T-helper 9 cell (primary cell): ENCODE data around the gene EFCAB11.

Experiments
- DNase-seq: peaks from one replicate; pipeline ENCODE4 v3.0.0-alpha.2; 2020

The EFCAB11 gene

GRCh38 chr14:89811954-89812575 lies 142.5 kb downstream of the EFCAB11 start:
- no peak for DNase-seq

DNA sequence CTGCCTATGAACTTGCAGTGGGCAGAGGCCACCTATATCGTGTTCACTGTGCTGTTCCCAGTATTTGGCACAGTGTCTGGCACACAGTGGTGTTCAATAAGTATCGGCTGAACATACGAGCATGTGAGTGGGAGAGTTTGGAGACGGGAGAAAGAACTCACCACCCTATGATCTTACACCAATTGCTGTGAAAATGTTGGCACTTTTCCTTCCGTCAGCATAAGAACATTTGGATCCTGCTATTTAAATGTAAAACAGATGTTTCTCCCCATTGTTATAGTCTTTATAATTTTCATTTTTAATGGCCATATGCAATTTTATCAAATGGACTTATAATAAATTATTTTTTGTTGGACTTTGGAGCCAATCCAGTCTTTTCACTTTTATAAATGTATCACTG lies 144.4 kb downstream of the EFCAB11 start:
- no peak for DNase-seq

DNA sequence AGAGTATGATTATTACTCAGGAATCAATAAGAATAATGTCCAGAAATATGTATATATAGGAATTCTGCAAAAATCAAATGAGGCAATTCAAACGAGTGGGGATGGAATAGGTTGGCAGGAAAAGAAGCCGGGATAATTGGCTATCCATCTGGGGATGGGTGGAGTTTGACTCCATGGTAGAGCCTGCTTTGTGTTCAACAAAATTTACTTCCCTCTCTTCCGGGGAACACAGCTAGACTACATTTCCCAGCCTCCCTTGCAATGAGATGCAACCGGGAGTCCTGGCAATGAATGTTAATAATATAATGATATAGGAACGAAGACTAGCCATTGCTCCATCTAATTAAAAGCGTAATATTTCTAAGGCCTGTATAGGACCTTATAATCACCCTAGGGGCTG lies 146.6 kb downstream of the EFCAB11 start:
- no peak for DNase-seq

DNA sequence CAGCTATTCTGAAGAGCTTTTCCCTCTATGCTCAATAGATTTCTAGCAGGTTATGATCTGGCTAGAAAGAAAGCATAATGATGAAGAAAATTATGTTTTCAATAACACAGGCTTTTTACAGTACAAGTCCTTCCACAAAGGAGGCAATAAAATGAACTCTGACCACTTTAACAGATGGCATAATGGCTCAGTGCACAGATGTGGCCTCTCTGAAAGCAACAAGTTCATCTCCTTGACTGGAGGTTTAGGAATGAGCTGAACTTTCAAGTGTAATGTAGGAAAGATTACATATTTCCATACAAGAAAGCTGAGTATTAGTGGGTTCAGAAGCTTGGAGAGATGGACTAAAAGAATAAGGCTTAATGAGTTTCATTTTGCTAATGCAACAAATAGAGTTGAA lies 147.4 kb downstream of the EFCAB11 start:
- no peak for DNase-seq

DNA sequence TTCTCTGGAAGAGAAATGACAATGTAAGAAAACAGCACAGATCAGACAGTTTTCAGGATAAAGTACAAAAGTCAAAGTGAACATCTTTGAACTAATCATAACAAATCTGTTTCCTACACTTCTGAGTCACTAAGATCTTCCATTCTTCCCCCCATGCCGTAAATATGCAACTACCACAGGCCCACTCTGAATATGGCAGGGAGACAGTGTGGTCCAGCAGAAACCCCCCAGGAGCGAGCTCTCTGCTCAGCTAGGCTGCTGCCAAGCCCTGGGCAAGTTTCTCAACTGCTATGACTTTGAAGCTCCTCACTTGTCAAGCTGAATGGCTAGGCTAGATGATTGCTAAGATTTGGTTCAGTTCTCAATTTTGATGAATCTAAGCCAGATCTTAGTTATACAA lies 148.1 kb downstream of the EFCAB11 start:
- no peak for DNase-seq

- no peak for DNase-seq
Measured at GRCh38 chr14:89805501-89805900, 149.0 kb downstream of the EFCAB11 start.

DNA sequence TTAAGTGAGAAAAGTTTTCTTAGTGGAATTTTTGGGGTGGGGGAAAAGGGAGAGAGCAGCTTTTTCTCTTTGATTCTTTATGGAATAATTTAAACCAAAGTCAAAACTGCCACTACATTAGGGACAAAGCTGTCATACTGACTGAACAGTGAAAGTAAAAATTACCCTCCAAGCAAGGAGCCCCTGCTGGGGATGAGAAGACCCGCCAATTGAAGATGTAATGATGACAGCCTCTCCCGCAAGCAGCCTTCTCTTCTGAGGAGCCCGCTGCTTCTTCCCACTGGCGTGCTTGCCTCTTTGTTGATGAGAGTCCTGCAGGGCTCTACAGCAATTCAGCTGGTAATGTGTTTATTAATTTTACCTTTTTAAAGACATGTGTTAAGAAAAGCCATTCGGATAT lies 151.0 kb downstream of the EFCAB11 start:
- no peak for DNase-seq

DNA sequence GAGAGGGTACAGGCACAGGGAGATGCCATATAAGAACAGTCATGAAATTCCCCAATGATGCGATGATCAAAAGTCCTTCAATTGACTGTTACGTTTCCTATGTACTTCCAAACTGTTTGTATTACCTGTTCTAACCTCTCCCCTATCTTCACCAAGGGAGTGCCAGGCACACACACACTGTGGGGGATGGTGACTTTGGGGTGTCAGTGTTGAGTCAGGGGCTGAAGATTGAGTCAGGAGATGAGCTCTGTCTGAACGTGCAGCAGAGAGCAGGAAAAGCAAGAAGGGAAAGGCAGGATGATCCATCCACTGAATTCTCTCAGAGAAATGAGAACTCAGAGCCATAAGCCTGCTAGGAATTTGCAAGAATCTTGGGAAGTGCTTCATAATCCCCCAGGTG lies 153.4 kb downstream of the EFCAB11 start:
- DNase-seq = no peak

- DNase-seq = no peak
Measured at GRCh38 chr14:89798212-89798773, 156.2 kb downstream of the EFCAB11 start.

DNA sequence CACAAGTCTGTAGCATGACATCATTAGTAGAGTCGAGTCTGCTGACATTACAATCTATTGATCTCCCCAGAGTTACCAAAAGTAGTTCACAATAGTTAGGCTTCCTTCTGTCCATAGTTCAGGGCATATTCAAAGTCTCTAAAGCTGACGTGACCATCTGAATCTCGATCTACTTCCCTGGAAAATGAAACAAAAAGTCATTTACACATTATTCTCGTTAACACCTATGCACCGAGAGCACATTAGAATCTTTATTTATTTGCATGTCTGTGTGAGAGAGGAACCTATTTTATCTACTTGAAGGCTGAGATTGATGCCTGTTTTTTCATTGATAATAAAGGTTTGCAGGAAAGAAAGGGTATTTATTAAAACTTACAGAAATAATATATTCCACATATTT lies 157.4 kb downstream of the EFCAB11 start:
- no peak for DNase-seq

DNA sequence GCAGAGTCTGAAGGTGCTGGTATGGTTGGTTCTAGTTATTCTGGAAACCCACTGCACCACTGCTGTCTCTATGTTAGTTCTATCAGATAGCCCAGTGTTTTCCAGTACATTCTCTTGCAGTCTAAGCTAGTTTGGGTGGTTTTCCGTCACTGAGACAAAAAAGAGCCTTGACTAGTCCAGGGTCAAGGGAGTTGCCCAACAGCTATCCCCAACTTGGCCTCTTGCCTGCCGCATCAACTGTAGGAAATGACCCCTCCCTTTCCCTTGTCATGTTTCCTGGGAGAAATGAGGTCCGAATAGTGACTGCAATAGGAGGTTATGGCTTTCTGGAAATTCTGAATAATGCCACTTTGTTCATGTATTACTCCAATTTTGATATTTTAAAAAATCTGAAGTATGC lies 160.4 kb downstream of the EFCAB11 start:
- DNase-seq = no peak

GRCh38 chr14:89793367-89793716 lies 161.2 kb downstream of the EFCAB11 start:
- no peak for DNase-seq

GRCh38 chr14:89792489-89793366 lies 161.8 kb downstream of the EFCAB11 start:
- DNase-seq = no peak

- DNase-seq = no peak
Measured at GRCh38 chr14:89787525-89787924, 167.0 kb downstream of the EFCAB11 start.

GRCh38 chr14:89781046-89781445 lies 173.5 kb downstream of the EFCAB11 start:
- DNase-seq = no peak

GRCh38 chr14:89779707-89780106 lies 174.8 kb downstream of the EFCAB11 start:
- no peak for DNase-seq

DNA sequence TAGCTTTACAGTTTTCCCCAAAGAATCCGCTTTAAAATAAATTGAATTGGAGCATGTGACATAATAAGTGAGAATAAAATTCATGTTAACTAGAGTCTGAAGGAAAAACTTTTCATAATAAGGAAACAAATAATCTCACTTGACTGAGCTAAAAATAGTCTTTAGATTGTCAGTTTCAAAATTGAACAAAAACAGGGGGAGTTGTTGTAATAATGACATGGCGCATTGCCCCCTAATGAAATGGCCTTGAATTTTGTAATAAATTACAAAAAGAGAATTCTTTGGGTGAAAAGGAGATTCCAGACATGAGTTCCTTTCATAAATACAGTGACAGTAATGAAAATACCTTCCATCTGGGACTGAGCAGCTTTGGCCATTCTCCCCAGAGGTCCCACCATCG lies 178.6 kb downstream of the EFCAB11 start:
- DNase-seq = no peak

- DNase-seq = no peak
Measured at GRCh38 chr14:89775151-89775550, 179.4 kb downstream of the EFCAB11 start.

DNA sequence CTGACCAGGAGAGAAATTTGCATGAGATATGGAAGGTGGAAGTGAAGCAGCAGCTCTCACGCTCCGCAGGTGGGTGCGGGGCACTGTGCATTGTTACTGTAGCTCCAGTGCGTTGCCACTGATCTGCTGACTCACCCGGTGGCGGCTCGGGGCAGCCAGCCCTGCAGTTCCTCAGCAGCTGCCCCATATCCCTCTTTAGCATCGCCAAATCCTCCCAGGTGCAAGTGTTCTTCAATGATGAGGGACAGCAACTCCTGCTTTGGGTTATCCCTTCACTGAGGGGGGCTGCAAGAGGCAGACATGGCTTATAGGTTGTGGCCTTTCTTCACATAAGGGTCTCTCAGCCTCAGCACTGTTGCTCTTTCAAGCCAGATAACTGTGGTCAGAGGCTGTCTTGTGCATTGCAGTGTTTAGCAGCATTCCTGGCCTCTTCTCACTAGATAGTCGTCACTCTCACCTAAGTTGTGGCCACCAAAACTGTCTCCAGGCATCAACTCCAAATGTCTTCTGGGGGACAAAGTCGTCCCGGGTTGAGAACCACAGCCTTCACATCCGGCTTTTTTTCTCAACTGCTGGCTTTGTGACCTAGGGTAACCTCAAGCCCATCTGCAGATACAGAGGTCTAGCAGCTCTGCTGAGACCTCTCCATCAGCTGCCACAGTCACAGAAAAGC lies 180.8 kb downstream of the EFCAB11 start:
- peak; percentile 21 for DNase-seq

GRCh38 chr14:89773151-89773550 lies 181.4 kb downstream of the EFCAB11 start:
- no peak for DNase-seq

DNA sequence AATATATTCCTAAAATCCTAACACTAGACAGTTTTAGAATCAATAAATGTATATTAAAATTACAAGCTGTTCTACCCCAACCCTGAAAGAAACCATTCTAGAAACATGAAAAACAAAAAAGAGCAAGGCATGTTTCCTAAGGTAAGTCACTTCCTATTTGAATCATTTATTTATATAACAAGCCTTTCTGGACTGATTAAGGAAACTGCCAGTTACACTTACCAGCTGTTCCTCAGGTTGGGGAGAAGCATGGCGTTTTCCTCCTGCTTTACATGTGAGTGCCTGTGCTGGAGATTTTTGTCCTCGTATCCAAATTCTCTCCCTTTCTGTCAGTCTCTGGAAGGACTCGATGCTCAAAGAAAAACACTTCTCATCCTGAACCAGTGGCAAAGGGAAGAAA lies 183.3 kb downstream of the EFCAB11 start:
- DNase-seq = no peak

GRCh38 chr14:89767861-89768268 lies 186.7 kb downstream of the EFCAB11 start:
- DNase-seq = peak; percentile 34

DNA sequence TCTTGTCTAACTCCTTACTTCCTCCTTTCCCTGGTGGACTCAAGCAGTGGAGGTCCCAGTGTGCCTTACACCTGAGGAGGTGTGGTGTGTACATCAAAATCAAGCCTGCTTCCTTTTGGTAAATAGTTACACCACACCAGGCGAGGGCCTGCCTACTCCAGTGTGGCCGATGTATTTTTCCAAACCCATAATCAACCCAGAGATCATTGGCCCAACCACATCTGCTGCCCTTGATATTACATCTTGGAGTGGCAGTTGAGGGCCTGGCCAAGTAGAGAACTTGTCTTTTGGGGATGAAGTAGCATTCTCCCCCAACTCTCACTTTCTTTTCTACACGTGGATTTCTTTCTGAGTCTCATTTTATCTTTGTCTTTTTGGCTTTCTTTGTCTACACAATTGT lies 187.4 kb downstream of the EFCAB11 start:
- no peak for DNase-seq

DNA sequence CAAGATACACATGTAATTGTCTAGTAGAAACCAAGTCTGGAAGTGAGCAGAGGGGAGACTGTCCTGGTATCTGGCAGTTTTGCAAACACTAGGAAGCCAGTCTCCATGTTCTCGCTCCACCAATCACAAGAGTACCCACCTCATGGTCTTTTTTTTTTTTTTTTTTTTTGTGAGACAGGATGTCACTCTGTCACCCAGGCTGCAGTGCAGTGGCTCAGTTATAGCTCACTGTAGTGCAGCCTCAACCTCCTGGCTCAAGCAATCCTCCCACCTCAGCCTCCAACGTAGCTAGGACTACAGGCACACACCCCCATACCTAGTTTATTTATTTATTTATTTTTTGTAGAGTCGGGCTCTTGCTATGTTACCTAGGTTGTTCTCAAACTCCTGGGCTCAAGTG lies 189.2 kb downstream of the EFCAB11 start:
- no peak for DNase-seq
